Stimulated activated CD4-positive, alpha-beta T cell treated with anti-CD3 and anti-CD28 coated beads, Interleukin-12 subunit alpha, Interleukin-12 subunit beta, amount 100 ng/mL, for 24 hours (primary cell): ENCODE results near the gene CFI.

Experiments used
- DNase-seq, 2 experiments: peaks; one replicate each; pipeline ENCODE4 v3.0.0-alpha.2; 2020; ENCODE audit warnings: low read depth in 2 of 2

CFI gene

DNA sequence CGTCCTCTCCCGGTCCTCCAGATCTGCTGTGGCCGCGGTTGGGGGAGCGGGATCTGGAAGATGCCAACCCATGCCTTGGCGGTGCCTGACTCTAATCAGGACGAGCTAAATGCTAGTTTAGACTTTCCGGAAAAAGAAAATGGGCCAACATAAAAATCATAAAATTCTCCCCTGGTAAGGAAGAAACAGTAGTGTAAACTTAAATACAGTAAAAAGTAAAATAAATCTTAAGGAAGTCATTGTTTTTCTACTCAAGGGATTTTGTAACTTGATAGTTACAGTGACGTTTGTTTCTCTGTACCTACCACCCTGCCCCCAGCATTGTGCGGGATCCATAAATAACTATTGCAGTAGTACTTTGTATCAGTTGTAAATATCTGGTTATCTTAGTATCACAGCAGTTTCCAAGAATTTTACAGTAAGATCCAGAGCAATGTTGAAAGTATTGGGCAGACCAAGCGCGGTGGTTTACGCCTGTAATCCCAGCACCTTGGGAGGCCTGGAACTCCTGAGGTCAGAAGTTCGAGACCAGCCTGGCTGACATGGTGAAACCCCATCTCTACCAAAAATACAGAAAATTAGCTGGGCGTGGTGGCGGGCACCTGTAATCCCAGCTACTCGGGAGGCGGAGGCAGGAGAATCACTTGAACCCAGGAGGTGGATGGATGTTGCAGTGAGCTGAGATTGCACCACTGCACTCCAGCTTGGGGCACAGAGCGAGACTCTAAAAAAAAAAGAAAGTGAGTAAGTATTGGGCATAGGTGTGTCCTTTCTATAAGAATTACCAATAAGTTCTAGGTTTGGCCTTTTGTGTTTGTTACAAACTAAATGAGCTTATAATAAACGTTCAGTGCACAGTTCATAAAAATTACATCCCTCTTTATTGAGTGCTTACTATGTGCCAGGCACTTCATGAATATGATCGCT, 70.9 kb downstream of the CFI start:
- DNase-seq: no peak

GRCh38 chr4:109729718-109730618, 71.8 kb downstream of the CFI start, which contains the start of gene PLA2G12A:
Gene PLA2G12A (minus strand): TSS chr4:109730070. CDS start chr4:109729809, 261 bp downstream.
- peak; percentile 46 for DNase-seq

DNA sequence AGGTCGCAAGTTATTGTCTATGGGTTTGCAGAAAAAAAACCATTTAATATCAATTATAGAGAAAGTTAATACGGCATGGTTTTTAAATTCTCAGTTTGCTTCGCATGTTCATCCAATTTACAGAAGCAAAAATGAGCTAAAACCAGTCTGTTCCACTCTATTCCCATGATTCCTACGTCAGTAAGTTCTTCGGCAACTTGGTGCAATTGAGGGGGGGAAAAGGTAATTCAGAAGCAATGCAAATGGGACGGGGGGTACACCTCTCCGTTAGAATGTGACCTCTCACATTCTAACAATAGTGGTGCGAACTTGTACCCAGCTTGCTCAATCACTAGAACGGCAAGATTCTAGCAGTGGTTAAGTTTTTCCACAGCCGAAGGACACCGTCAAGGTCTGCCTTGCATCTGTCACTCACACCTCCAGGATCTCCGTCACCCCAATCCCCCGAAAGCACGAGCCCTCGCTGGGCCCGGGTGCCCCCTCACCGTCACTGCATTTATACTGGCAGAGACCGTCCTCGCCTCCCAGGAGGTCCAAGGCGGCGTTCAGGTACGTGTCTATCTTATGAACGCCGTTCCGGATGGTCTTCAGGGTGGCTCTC, 72.6 kb downstream of the CFI start:
- DNase-seq: peak; percentile 8 to 9

DNA sequence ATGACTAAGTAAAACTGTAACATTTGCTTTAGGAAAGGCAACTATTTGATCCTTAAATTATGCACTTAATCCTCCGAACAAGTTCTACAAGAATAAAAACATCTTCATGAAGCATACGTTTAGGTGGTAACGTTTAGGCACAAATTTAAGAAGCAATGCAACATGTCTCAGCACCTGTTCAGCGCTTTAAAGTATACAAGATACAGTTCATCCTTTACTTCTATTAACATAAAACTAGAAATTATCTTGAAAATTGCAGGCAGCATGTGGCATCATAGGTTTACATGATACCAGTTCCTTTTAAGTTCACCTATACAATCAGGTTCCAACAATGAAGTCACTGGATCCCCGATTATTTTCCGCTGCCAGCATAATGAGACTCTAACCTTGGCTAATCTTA, 73.4 kb downstream of the CFI start:
- DNase-seq: no peak

- no peak for DNase-seq
These were observed 78.7 kb downstream of the CFI start for GRCh38 chr4:109723110-109723509.

DNA sequence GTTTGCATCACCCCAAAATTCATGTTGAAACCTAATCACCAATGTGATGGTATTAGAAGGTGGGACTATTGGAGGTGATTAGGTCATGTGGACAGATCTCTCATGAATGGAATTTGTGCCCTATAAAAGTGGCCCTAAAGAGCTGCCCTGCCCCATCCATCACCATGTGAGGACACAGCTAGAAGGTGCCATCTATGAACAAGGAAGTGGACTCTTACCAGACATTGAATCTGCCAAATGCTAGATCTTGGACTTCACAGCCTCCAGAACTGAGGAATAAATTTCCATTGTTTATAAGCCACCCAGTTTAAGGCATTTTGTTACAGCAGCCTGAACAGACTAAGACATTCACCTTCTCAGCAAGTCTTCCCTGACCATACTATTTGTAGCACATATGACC, 79.4 kb downstream of the CFI start:
- DNase-seq: no peak

DNA sequence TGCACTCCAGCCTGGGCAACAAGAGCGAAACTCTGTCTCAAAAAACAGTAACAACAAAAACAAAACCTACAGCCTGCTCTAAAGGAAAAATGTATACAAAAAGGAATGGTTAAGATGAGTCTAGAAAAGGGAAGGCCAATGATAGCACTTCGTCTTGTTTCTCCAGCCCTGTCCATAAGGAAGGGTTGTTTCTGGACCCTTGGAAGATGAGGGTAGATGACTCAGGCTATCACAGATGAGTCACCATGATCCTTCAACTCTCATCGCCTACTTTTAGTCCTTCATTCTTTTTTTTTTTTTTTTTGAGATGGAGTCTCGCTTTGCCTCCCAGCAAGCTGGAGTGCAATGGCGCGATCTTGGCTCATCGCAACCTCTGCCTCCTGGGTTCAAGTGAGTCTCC, 80.8 kb downstream of the CFI start:
- DNase-seq: no peak

- no peak for DNase-seq
These were observed 82.2 kb downstream of the CFI start for GRCh38 chr4:109719604-109720003.

DNA sequence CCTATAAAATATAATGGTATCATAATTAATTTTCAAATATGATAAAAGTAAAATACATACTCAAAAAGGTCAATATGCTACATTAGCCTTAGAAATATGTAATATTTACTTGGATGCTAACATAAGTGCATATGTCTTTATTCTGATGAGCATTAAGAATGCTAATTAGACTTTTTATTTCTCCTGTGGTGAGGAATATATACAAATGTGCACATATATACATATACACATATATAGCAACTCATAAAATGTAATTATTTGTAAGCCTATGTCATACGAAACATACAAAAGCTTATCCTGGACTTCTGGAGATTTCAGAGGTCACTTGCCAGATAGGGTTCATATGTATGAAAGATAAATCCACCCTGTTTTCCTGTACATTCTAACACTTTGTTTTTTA, 83.0 kb downstream of the CFI start:
- DNase-seq: no peak

DNA sequence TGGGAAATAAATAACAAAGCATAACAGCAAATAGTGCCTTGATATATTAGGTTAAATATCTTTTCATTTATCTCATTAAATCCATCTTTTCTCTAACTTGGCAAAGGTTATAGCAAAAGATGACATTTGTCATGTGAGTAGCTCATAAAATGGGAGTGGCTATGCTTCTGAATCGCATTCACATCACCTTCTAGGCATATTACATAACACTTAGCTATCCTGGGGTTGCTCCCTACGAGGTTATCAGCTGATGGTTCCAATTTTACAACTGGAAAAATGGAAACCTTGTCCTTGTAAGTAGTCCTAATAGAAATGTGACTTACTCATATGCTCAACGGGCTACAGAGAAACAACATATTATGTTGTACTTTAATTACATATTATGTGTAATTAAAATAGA, 88.3 kb downstream of the CFI start:
- DNase-seq: no peak

- no peak for DNase-seq
These were observed 92.8 kb downstream of the CFI start for GRCh38 chr4:109708990-109709389.

GRCh38 chr4:109708435-109708834, 93.4 kb downstream of the CFI start:
- no peak for DNase-seq

- no peak for DNase-seq
These were observed 98.0 kb downstream of the CFI start for GRCh38 chr4:109703664-109704361.

DNA sequence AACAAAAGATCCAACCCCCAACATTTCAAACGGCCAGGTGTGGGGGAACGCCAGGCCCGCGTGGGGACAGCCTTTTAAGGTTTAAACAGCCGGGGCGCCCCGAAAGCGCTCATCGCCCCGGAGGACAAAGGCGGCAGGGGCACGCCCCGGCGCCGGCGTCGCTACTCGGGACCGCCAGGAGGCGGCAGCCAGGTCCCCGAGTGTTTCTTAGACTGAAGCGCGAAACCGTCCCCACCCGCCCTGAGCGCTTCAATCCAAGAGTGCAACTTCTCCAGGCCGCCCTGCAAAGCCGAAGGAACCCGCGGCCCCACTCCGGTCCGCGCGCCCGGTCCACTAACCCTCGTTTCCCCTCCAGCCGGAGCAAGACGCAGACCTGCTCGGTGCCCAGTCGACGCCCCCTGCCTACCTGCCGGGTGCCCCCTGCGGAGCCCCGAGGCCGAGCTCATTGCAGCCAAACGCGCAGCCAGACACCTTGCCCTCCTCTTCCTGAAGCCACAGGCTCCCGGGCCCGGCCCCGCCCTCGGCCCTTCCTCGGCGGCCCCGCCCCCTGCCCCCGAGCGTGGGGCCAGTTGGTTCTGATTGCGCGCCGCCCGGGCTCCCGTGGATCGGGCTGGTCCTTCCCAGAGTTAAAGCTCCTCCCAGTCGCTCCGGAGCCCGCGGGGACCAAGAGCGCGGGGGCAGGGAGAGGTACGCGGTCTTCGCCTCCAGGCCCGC, 98.7 kb downstream of the CFI start, which contains the start of gene CASP6:
CASP6 (minus strand) TSS at position 496 of the 714 bp plus-strand sequence; CDS start at position 446, 50 bp downstream.
- DNase-seq: peak; percentile 39 to 51

GRCh38 chr4:109701566-109702410, 100.0 kb downstream of the CFI start:
- no peak for DNase-seq

DNA sequence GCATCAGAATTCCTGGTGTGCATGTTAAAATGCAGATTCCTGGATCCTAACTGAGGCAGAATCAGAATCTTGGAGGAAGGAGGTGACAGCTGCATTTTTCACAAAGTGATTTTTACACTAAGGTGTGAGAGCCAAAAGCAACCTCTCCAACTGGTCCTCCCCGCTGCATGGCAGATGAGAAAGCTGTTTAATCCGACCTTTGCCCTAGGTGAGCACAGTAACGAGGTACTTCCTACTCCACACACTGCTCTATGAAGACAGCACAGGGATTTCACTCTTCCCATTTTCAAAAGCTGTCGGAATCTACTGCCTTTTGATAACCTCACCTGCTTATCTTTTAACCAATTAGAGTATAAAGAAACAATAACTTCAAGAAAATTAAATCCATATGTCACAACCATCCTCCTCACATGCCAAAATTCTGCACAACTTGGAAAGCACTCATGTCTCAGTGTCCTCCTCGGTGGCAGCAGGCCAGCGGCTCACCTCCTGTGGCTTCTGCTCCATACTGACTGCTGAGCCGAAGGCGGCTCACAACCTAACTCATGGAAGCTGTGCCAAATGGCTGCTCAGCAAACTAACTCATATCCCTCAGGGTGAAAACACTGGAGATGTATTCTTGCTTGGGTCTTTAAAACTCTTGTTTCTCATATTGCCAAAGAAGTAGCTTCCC, 102.1 kb downstream of the CFI start:
- no peak for DNase-seq

GRCh38 chr4:109698656-109699055, 103.1 kb downstream of the CFI start:
- no peak for DNase-seq

- DNase-seq: no peak
These were observed 110.3 kb downstream of the CFI start for GRCh38 chr4:109691411-109691920.
